Medulla oblongata (tissue), 1 donor: ENCODE measurements around the gene ANP32D.
"Not testable (repeated sequence)": the region's sequence is repeated elsewhere in the genome, so short reads cannot be mapped to it uniquely, and the experiment has no call there.

Experiments
- DNase-seq: peaks from one replicate; pipeline ENCODE4 v3.0.0-alpha.2; 2015; ENCODE audit errors: extremely low spot score

ANP32D gene

GRCh38 chr12:48500281-48500680 lies 27.9 kb downstream of the ANP32D start:
- DNase-seq, result not testable (repeated sequence)

GRCh38 chr12:48506836-48507235 lies 34.5 kb downstream of the ANP32D start:
- DNase-seq, result not testable (repeated sequence)

- no peak for DNase-seq
These were observed 36.6 kb downstream of the ANP32D start for GRCh38 chr12:48508987-48509386.

- no peak for DNase-seq
These were observed 37.8 kb downstream of the ANP32D start for GRCh38 chr12:48510111-48510510.

- no peak for DNase-seq
These were observed 40.5 kb downstream of the ANP32D start for GRCh38 chr12:48512855-48513254.

GRCh38 chr12:48514728-48515127 lies 42.4 kb downstream of the ANP32D start:
- DNase-seq, result no peak

- DNase-seq, result not testable (repeated sequence)
These were observed 48.0 kb downstream of the ANP32D start for GRCh38 chr12:48520381-48520780.
